Muscle layer of duodenum (tissue), 2 donors: ENCODE results near the gene TRAPPC14.
"Not testable (repeated sequence)": the region's sequence is repeated elsewhere in the genome, so short reads cannot be mapped to it uniquely, and the experiment has no call there.

ENCODE experiments used
- H3K27ac ChIP-seq: one replicate; pipeline ENCODE4 v1.7.0; 2013; ENCODE audit warnings: mild to moderate bottlenecking, low read length
- H3K27me3 ChIP-seq: one replicate; pipeline ENCODE4 v1.7.0; 2013; ENCODE audit warnings: low read depth, mild to moderate bottlenecking, control low read depth, low read length
- H3K36me3 ChIP-seq, 2 donors: one replicate each; pipeline ENCODE4 v1.7.0; 2013; ENCODE audit warnings: low read length in 2 of 2, control low read depth in 1 of 2, mild to moderate bottlenecking in 1 of 2; ENCODE audit not compliant: insufficient read depth in 2 of 2, control insufficient read depth in 1 of 2
- H3K4me1 ChIP-seq, 2 donors: one replicate each; pipeline ENCODE4 v1.7.0; 2013; ENCODE audit warnings: low read length in 2 of 2, mild to moderate bottlenecking in 2 of 2, control low read depth in 1 of 2, moderate library complexity in 1 of 2; ENCODE audit not compliant: insufficient read depth in 2 of 2, control insufficient read depth in 1 of 2
- H3K4me3 ChIP-seq, 2 donors: one replicate each; pipeline ENCODE4 v1.7.0; 2013; ENCODE audit warnings: low read length in 2 of 2, low read depth in 1 of 2, mild to moderate bottlenecking in 1 of 2
- H3K9me3 ChIP-seq, 2 donors: one replicate each; pipeline ENCODE4 v1.7.0; 2013; ENCODE audit warnings: low read length in 2 of 2, control low read depth in 1 of 2, mild to moderate bottlenecking in 1 of 2; ENCODE audit not compliant: control insufficient read depth in 1 of 2
- donor health status: healthy.

Gene TRAPPC14

GRCh38 chr7:100148225-100148558 lies 10.3 kb downstream of the TRAPPC14 start:
- H3K27me3 ChIP-seq = no peaks in the 10 kb centered on the region
- H3K36me3 ChIP-seq = peaks cover 0 to 3% of the 10 kb centered on the region in 2 donors
- no peaks in the 10 kb centered on the region for H3K9me3 ChIP-seq
- peak overlapping the region; percentile 10 for H3K27ac ChIP-seq
- peak overlapping the region; percentile 79 to 97 for H3K4me3 ChIP-seq
- H3K4me1 ChIP-seq = peaks cover 3 to 16% of the 10 kb centered on the region in 2 donors

GRCh38 chr7:100147278-100147677 lies 11.2 kb downstream of the TRAPPC14 start:
- Histone ChIP-seq H3K4me1 (peaks cover 3 to 16% of the 10 kb centered on the region in 2 donors), H3K4me3 (no peak overlapping the region), H3K27me3 (no peaks in the 10 kb centered on the region), H3K27ac (no peak overlapping the region), H3K36me3 (no peaks in the 10 kb centered on the region), H3K9me3 (no peaks in the 10 kb centered on the region)

GRCh38 chr7:100146350-100146749 lies 12.2 kb downstream of the TRAPPC14 start:
- not testable (repeated sequence) for H3K27me3 ChIP-seq, H3K36me3 ChIP-seq, H3K9me3 ChIP-seq, H3K27ac ChIP-seq, H3K4me3 ChIP-seq
- peaks cover 3 to 16% of the 10 kb centered on the region in 2 donors for H3K4me1 ChIP-seq

- H3K4me1 ChIP-seq = no peaks in the 10 kb centered on the region
- H3K27ac ChIP-seq = no peak overlapping the region
- no peaks in the 10 kb centered on the region for H3K27me3 ChIP-seq
- H3K9me3 ChIP-seq = no peaks in the 10 kb centered on the region
- H3K4me3 ChIP-seq = no peak overlapping the region
- no peaks in the 10 kb centered on the region for H3K36me3 ChIP-seq
Observed at GRCh38 chr7:100142461-100142860, 16.1 kb downstream of the TRAPPC14 start.

- Histone ChIP-seq H3K4me1 (no peaks in the 10 kb centered on the region), H3K27ac (no peak overlapping the region), H3K36me3 (no peaks in the 10 kb centered on the region), H3K9me3 (no peaks in the 10 kb centered on the region), H3K27me3 (no peaks in the 10 kb centered on the region), H3K4me3 (no peak overlapping the region)
Observed at GRCh38 chr7:100141555-100141949, 17.0 kb downstream of the TRAPPC14 start.

- Histone ChIP-seq H3K27ac (peak overlapping the region; percentile 36), H3K9me3 (no peaks in the 10 kb centered on the region), H3K36me3 (no peaks in the 10 kb centered on the region), H3K27me3 (no peaks in the 10 kb centered on the region), H3K4me1 (no peaks in the 10 kb centered on the region), H3K4me3 (no peak overlapping the region)
Observed at GRCh38 chr7:100137851-100138760, 20.4 kb downstream of the TRAPPC14 start.

- Histone ChIP-seq H3K27ac (no peak overlapping the region), H3K4me3 (no peak overlapping the region), H3K9me3 (no peaks in the 10 kb centered on the region), H3K27me3 (no peaks in the 10 kb centered on the region), H3K36me3 (no peaks in the 10 kb centered on the region), H3K4me1 (peaks cover 0 to 12% of the 10 kb centered on the region in 2 donors)
Observed at GRCh38 chr7:100132697-100133151, 25.8 kb downstream of the TRAPPC14 start.

GRCh38 chr7:100132126-100132525 lies 26.4 kb downstream of the TRAPPC14 start:
- peaks cover 0 to 12% of the 10 kb centered on the region in 2 donors for H3K4me1 ChIP-seq
- H3K27ac ChIP-seq = no peak overlapping the region
- no peak overlapping the region for H3K4me3 ChIP-seq
- no peaks in the 10 kb centered on the region for H3K27me3 ChIP-seq
- no peaks in the 10 kb centered on the region for H3K36me3 ChIP-seq
- H3K9me3 ChIP-seq = no peaks in the 10 kb centered on the region

GRCh38 chr7:100130608-100131453 lies 27.7 kb downstream of the TRAPPC14 start:
- Histone ChIP-seq H3K27me3 (no peaks in the 10 kb centered on the region), H3K4me3 (peak overlapping the region in 1 of 2 donors; percentile 33), H3K4me1 (peaks cover 0 to 18% of the 10 kb centered on the region in 2 donors), H3K9me3 (no peaks in the 10 kb centered on the region), H3K27ac (peak overlapping the region; percentile 5), H3K36me3 (peaks cover 0 to 3% of the 10 kb centered on the region in 2 donors)

GRCh38 chr7:100130220-100130607 lies 28.3 kb downstream of the TRAPPC14 start:
- Histone ChIP-seq H3K4me1 (peaks cover 2 to 18% of the 10 kb centered on the region in 2 donors), H3K27ac (peak overlapping the region; percentile 5)
- not testable (repeated sequence) for H3K9me3 ChIP-seq, H3K4me3 ChIP-seq, H3K27me3 ChIP-seq, H3K36me3 ChIP-seq

- Histone ChIP-seq H3K9me3 (no peaks in the 10 kb centered on the region), H3K36me3 (peaks cover 0 to 3% of the 10 kb centered on the region in 2 donors), H3K4me1 (peaks cover 7 to 18% of the 10 kb centered on the region in 2 donors), H3K4me3 (no peak overlapping the region), H3K27me3 (no peaks in the 10 kb centered on the region), H3K27ac (no peak overlapping the region)
Observed at GRCh38 chr7:100128637-100128963, 29.9 kb downstream of the TRAPPC14 start.
